Measurements from ENCODE around the gene MINDY4B. TPM values are rescaled to one million over a fixed set of nuclear protein-coding genes. Genes with fewer than 3 reads are reported as not detected.
"Not testable (repeated sequence)": the region's sequence is repeated elsewhere in the genome, so short reads cannot be mapped to it uniquely, and the experiment has no call there.

Gene MINDY4B
- total and polyA plus RNA-seq, 7 donors = not detected

- no peak for ATAC-seq
- TF ChIP-seq CTCF (IDR thresholded peaks at IDR 0.05) = no peak
These were observed 37.0 kb downstream of the MINDY4B start for GRCh38 chr3:150868282-150868681.

GRCh38 chr3:150867434-150867833 lies 37.8 kb downstream of the MINDY4B start:
- ATAC-seq = no peak
- no peak for TF ChIP-seq CTCF (IDR thresholded peaks at IDR 0.05)
- 89 to 96% (median 92%) methylated on average over 3 of the region's 3 CpGs for WGBS, 3 donors

More at GRCh38 chr3:150868282-150868681, 37.0 kb downstream of the MINDY4B start:
- WGBS, 3 donors = 68 to 77% (median 68%) methylated on average over 3 of the region's 3 CpGs
- Histone ChIP-seq H3K36me3 (ENCODE audit: insufficient read depth in 1 of 2, low read depth in 1 of 2) (no peaks in the 10 kb centered on the region), H3K4me3 (no peak overlapping the region), H3K27ac (no peak overlapping the region), H3K4me1 (no peaks in the 10 kb centered on the region), H3K9me3 (no peaks in the 10 kb centered on the region), H3K27me3 (ENCODE audit: insufficient read depth in 3 of 3, low read length in 2 of 3) (no peaks in the 10 kb centered on the region)
- intact Hi-C loops (cut with DNase I) = loop anchor here (5.0 to 10.0 kb wide), 2 partner anchors 81 to 343 kb away; no protein-coding TSS in a partner anchor
- DNase-seq = no peak

GRCh38 chr3:150863921-150864320 lies 41.3 kb downstream of the MINDY4B start:
- H3K4me3 ChIP-seq; H3K4me1 ChIP-seq; H3K9me3 ChIP-seq; H3K27me3 ChIP-seq (ENCODE audit: insufficient read depth in 3 of 3, low read length in 2 of 3); H3K36me3 ChIP-seq (ENCODE audit: insufficient read depth in 1 of 2, low read depth in 1 of 2); ATAC-seq; DNase-seq; H3K27ac ChIP-seq: not testable (repeated sequence)
- intact Hi-C loops (cut with DNase I) = loop anchor here in 1 of 2 donors (10.0 kb wide), 1 partner anchor 339 kb away; no protein-coding TSS in a partner anchor
- 79 to 83% (median 82%) methylated on average over 5 of the region's 5 CpGs for WGBS, 3 donors

More at GRCh38 chr3:150867434-150867833, 37.8 kb downstream of the MINDY4B start:
- no peaks in the 10 kb centered on the region for H3K36me3 ChIP-seq (ENCODE audit: insufficient read depth in 1 of 2, low read depth in 1 of 2)
- no peaks in the 10 kb centered on the region for H3K4me1 ChIP-seq
- no peak for DNase-seq
- H3K9me3 ChIP-seq = no peaks in the 10 kb centered on the region
- H3K27me3 ChIP-seq (ENCODE audit: insufficient read depth in 3 of 3, low read length in 2 of 3) = no peaks in the 10 kb centered on the region
- intact Hi-C loops (cut with DNase I) = loop anchor here (2.0 to 10.0 kb wide), 3 partner anchors 80 to 343 kb away; no protein-coding TSS in a partner anchor
- no peak overlapping the region for H3K4me3 ChIP-seq
- no peak overlapping the region for H3K27ac ChIP-seq

- H3K27ac ChIP-seq = no peak overlapping the region
- H3K36me3 ChIP-seq (ENCODE audit: insufficient read depth in 1 of 2, low read depth in 1 of 2) = no peaks in the 10 kb centered on the region
- whole genome bisulfite sequencing, 3 donors = 79 to 87% (median 82%) methylated on average over 2 of the region's 2 CpGs
- no peaks in the 10 kb centered on the region for H3K9me3 ChIP-seq
- H3K4me3 ChIP-seq = no peak overlapping the region
- TF ChIP-seq CTCF (IDR thresholded peaks at IDR 0.05) = no peak
- intact Hi-C loops (cut with DNase I) = loop anchor here in 1 of 2 donors (10.0 kb wide), 1 partner anchor 337 kb away; no protein-coding TSS in a partner anchor
- DNase-seq (no peak), ATAC-seq (no peak)
- H3K4me1 ChIP-seq = no peaks in the 10 kb centered on the region
- H3K27me3 ChIP-seq (ENCODE audit: insufficient read depth in 3 of 3, low read length in 2 of 3) = no peaks in the 10 kb centered on the region
These were observed 43.4 kb downstream of the MINDY4B start for GRCh38 chr3:150861851-150862250.

- H3K27me3 ChIP-seq (ENCODE audit: insufficient read depth in 3 of 3, low read length in 2 of 3); H3K4me1 ChIP-seq; H3K4me3 ChIP-seq; H3K9me3 ChIP-seq; H3K27ac ChIP-seq; DNase-seq; ATAC-seq; intact Hi-C loops (cut with DNase I); H3K36me3 ChIP-seq (ENCODE audit: insufficient read depth in 1 of 2, low read depth in 1 of 2): not testable (repeated sequence)
- 90 to 92% (median 92%) methylated on average over 8 of the region's 8 CpGs for WGBS, 3 donors
These were observed 47.3 kb downstream of the MINDY4B start for GRCh38 chr3:150857936-150858335.

GRCh38 chr3:150850191-150850590 lies 55.0 kb downstream of the MINDY4B start:
- TF ChIP-seq CTCF (IDR thresholded peaks at IDR 0.05) = no peak
- WGBS, 3 donors = 74 to 97% (median 96%) methylated on average over 3 of the region's 3 CpGs
- Histone ChIP-seq H3K27me3 (ENCODE audit: insufficient read depth in 3 of 3, low read length in 2 of 3) (no peaks in the 10 kb centered on the region), H3K27ac (no peak overlapping the region), H3K4me3 (no peak overlapping the region), H3K36me3 (ENCODE audit: insufficient read depth in 1 of 2, low read depth in 1 of 2) (no peaks in the 10 kb centered on the region), H3K9me3 (no peaks in the 10 kb centered on the region), H3K4me1 (no peaks in the 10 kb centered on the region)
- DNase-seq (no peak), ATAC-seq (no peak)
- intact Hi-C loops (cut with DNase I) = no loop called here
